GM06990 (cell line): ENCODE measurements around the gene ANKRD63.

Experiments
- DNase-seq: peaks from one replicate; pipeline ENCODE4 v3.0.0-alpha.2; 2011; ENCODE audit not compliant: insufficient read length; ENCODE audit errors: extremely low read depth
- H3K27me3 ChIP-seq: replicated peaks from 2 replicates; pipeline ENCODE4 v1.6.0; 2011; ENCODE audit warnings: low read length; ENCODE audit not compliant: control insufficient read depth, insufficient read depth
- H3K36me3 ChIP-seq: 2 replicates; pipeline ENCODE4 v1.5.1; 2011; ENCODE audit warnings: low read length; ENCODE audit not compliant: control insufficient read depth, insufficient read depth
- H3K4me3 ChIP-seq: replicated peaks from 2 replicates; pipeline ENCODE4 v1.5.1; 2011; ENCODE audit warnings: low read depth, mild to moderate bottlenecking, control low read depth, low read length
- CTCF ChIP-seq: IDR thresholded peaks from 2 replicates; pipeline ENCODE4 v1.5.1; 2011; ENCODE audit warnings: low read length, control low read depth, mild to moderate bottlenecking, inconsistent platforms; ENCODE audit not compliant: insufficient read depth, poor library complexity, severe bottlenecking

The ANKRD63 gene

GRCh38 chr15:40282869-40283614, at the start of gene ANKRD63:
ANKRD63 (minus strand) TSS chr15:40283064; CDS start chr15:40282586, 478 bp downstream.
- H3K27me3 ChIP-seq = no peaks in the 10 kb centered on the region; the same call in none of the 2 replicates
- no peaks in the 10 kb centered on the region for H3K36me3 ChIP-seq
- DNase-seq = no peak
- H3K4me3 ChIP-seq = peak within 1 kb of the TSS; percentile 57
- no peak for TF ChIP-seq CTCF

GRCh38 chr15:40332113-40332781, 49.4 kb upstream of the ANKRD63 start:
- TF ChIP-seq CTCF = no peak
- DNase-seq = no peak
- H3K36me3 ChIP-seq = no peaks in the 10 kb centered on the region

GRCh38 chr15:40331637-40332036, 48.8 kb upstream of the ANKRD63 start:
- no peak for TF ChIP-seq CTCF
- no peaks in the 10 kb centered on the region for H3K27me3 ChIP-seq
- no peak for DNase-seq
- H3K36me3 ChIP-seq = no peaks in the 10 kb centered on the region
- H3K4me3 ChIP-seq = no peak overlapping the region

More at GRCh38 chr15:40332113-40332781, 49.4 kb upstream of the ANKRD63 start:
- H3K27me3 ChIP-seq = no peaks in the 10 kb centered on the region
- H3K4me3 ChIP-seq = no peak overlapping the region

- Histone ChIP-seq H3K36me3 (no peaks in the 10 kb centered on the region), H3K4me3 (no peak overlapping the region), H3K27me3 (no peaks in the 10 kb centered on the region)
- no peak for DNase-seq
- TF ChIP-seq CTCF = no peak
Observed at GRCh38 chr15:40331026-40331425, 48.2 kb upstream of the ANKRD63 start.

- no peak for TF ChIP-seq CTCF
- Histone ChIP-seq H3K27me3 (no peaks in the 10 kb centered on the region), H3K36me3 (no peaks in the 10 kb centered on the region), H3K4me3 (no peak overlapping the region)
- DNase-seq = no peak
Observed at GRCh38 chr15:40330368-40330836, 47.5 kb upstream of the ANKRD63 start.
